HepG2 (cell line): Measurements from ENCODE around the gene CRYGA. TPM values are rescaled to one million over a fixed set of nuclear protein-coding genes. Genes with fewer than 3 reads are reported as not detected.

Source experiments
- CBX5 ChIP-seq: sonication (generic); formaldehyde crosslinking; IDR thresholded peaks from 2 replicates; pipeline ENCODE4 v1.4.0; 2020; ENCODE audit warnings: missing genetic modification reagents, borderline replicate concordance
- DBP ChIP-seq: sonication (generic); formaldehyde crosslinking; IDR thresholded peaks from 2 replicates; pipeline ENCODE4 v1.4.0; 2020; ENCODE audit warnings: missing genetic modification reagents; ENCODE audit errors: not compliant biosample characterization
- E2F1 ChIP-seq: sonication (generic); formaldehyde crosslinking; IDR thresholded peaks from 2 replicates; pipeline ENCODE4 v1.5.0; 2020; ENCODE audit warnings: missing genetic modification reagents
- GABPB1 ChIP-seq: IDR thresholded peaks from 2 replicates; pipeline ENCODE4 v1.6.1; 2016; ENCODE audit warnings: mild to moderate bottlenecking, missing genetic modification reagents, moderate library complexity, missing compliant biosample characterization
- HCFC1 ChIP-seq: fragments of 150-350 bp; IDR thresholded peaks from 2 replicates; pipeline ENCODE4 v1.6.1; 2014; ENCODE audit warnings: low read depth, low read length
- HDAC1 ChIP-seq: sonication (generic); formaldehyde crosslinking; IDR thresholded peaks from 2 replicates; pipeline ENCODE4 v1.5.1; 2020; ENCODE audit warnings: mild to moderate bottlenecking, missing genetic modification reagents
- HES4 ChIP-seq: sonication (generic); formaldehyde crosslinking; IDR thresholded peaks from 2 replicates; pipeline ENCODE4 v1.9.0; 2021; ENCODE audit warnings: mild to moderate bottlenecking, missing genetic modification reagents, borderline replicate concordance
- MYPOP ChIP-seq: sonication (generic); formaldehyde crosslinking; IDR thresholded peaks from 2 replicates; pipeline ENCODE4 v1.8.1; 2023; ENCODE audit warnings: mild to moderate bottlenecking, moderate library complexity, missing genetic modification reagents
- ONECUT2 ChIP-seq: sonication (generic); formaldehyde crosslinking; IDR thresholded peaks from 2 replicates; pipeline ENCODE4 v1.4.0; 2020; ENCODE audit warnings: missing genetic modification reagents
- PRMT3 ChIP-seq: sonication (generic); formaldehyde crosslinking; IDR thresholded peaks from 2 replicates; pipeline ENCODE4 v1.8.1; 2022; ENCODE audit warnings: low read depth, mild to moderate bottlenecking, moderate library complexity, missing genetic modification reagents, borderline replicate concordance
- RNF219 ChIP-seq: sonication (generic); formaldehyde crosslinking; IDR thresholded peaks from 2 replicates; pipeline ENCODE4 v1.5.0; 2020; ENCODE audit warnings: mild to moderate bottlenecking, missing genetic modification reagents
- SSRP1 ChIP-seq: IDR thresholded peaks from 2 replicates; pipeline ENCODE4 v1.6.1; 2016; ENCODE audit warnings: control low read depth
- STAT6 ChIP-seq: sonication (generic); formaldehyde crosslinking; IDR thresholded peaks from 2 replicates; pipeline ENCODE4 v1.4.0; 2020; ENCODE audit warnings: missing genetic modification reagents, mild to moderate bottlenecking, borderline replicate concordance
- THYN1 ChIP-seq: sonication (generic); formaldehyde crosslinking; IDR thresholded peaks from 2 replicates; pipeline ENCODE4 v1.8.1; 2023; ENCODE audit warnings: low read depth, mild to moderate bottlenecking, moderate library complexity, missing genetic modification reagents, borderline replicate concordance
- TOE1 ChIP-seq: sonication (generic); formaldehyde crosslinking; IDR thresholded peaks from 2 replicates; pipeline ENCODE4 v1.4.0; 2020; ENCODE audit warnings: mild to moderate bottlenecking, missing genetic modification reagents
- ZBTB42 ChIP-seq: sonication (generic); formaldehyde crosslinking; IDR thresholded peaks from 2 replicates; pipeline ENCODE4 v1.5.0; 2020; ENCODE audit warnings: mild to moderate bottlenecking, missing genetic modification reagents
- ZNF205 ChIP-seq: IDR thresholded peaks from 2 replicates; pipeline ENCODE4 v1.6.1; 2018; ENCODE audit warnings: missing biosample characterization, missing genetic modification reagents
- ZNF543 ChIP-seq: sonication (generic); formaldehyde crosslinking; IDR thresholded peaks from 2 replicates; pipeline ENCODE4 v1.4.0; 2020; ENCODE audit warnings: mild to moderate bottlenecking, missing genetic modification reagents
- ZNF557 ChIP-seq: sonication (generic); formaldehyde crosslinking; IDR thresholded peaks from 2 replicates; pipeline ENCODE4 v1.4.0; 2020; ENCODE audit warnings: missing genetic modification reagents
- ZNF569 ChIP-seq: sonication (generic); formaldehyde crosslinking; IDR thresholded peaks from 2 replicates; pipeline ENCODE4 v1.5.0; 2020; ENCODE audit warnings: mild to moderate bottlenecking, missing genetic modification reagents, moderate library complexity, borderline replicate concordance
- ZNF841 ChIP-seq: sonication (generic); formaldehyde crosslinking; IDR thresholded peaks from 2 replicates; pipeline ENCODE4 v1.8.1; 2023; ENCODE audit warnings: missing genetic modification reagents, borderline replicate concordance
- ZSCAN9 ChIP-seq: IDR thresholded peaks from 2 replicates; pipeline ENCODE4 v1.6.1; 2016; ENCODE audit warnings: borderline replicate concordance
- polyA plus RNA-seq, 8 experiments: library from polyadenylated mRNA; depleted of rRNA in 3 of 8; stranded (reverse) in 7 of 8; unstranded in 1 of 8; fragments of >200 nt; fragmentation: Illumina TruSeq in 4 of 8; extraction: Trizol in 4 of 8; gene quantifications; 2 replicates each; pipeline versions ENCODE4 v1.2.1 to v1.2.3, GENCODE V29; 2011 to 2016; ENCODE audit warnings: low read depth in 4 of 8, missing spikeins in 1 of 8, mixed read lengths in 1 of 8; ENCODE audit not compliant: insufficient read depth in 1 of 8
- total RNA-seq, 5 experiments: library from RNA; depleted of rRNA; stranded (reverse); fragments of >200 nt; fragmentation: Illumina TruSeq; extraction: Trizol; gene quantifications; 2 replicates each; pipeline ENCODE4 v1.2.3, GENCODE V29; 2016; ENCODE audit warnings: low read depth in 1 of 5

Gene CRYGA
- total and polyA plus RNA-seq, 2 of the 13 experiments (the other 11 are each of a cell fraction or from before 2014, with no cell fraction given) = not detected

- TF ChIP-seq MYPOP (CRISPR knock-in tag) (no peak), HDAC1 (CRISPR knock-in tag) (peak; percentile 42; the same call in 1 of the 2 replicates), STAT6 (no peak), PRMT3 (no peak), CBX5 (CRISPR knock-in tag) (peak; percentile 82; the same call in 1 of the 2 replicates), HES4 (CRISPR knock-in tag) (no peak), THYN1 (CRISPR knock-in tag) (no peak), ZNF841 (CRISPR knock-in tag) (no peak), HCFC1 (no peak), ZNF569 (CRISPR knock-in tag) (no peak), RNF219 (CRISPR knock-in tag) (no peak), E2F1 (CRISPR knock-in tag) (no peak), ZNF543 (CRISPR knock-in tag) (no peak), TOE1 (CRISPR knock-in tag) (no peak), DBP (CRISPR knock-in tag) (no peak), ZNF205 (CRISPR knock-in tag) (peak; percentile 67), ZSCAN9 (CRISPR knock-in tag) (no peak), ZBTB42 (CRISPR knock-in tag) (no peak), ONECUT2 (no peak), ZNF557 (no peak), SSRP1 (CRISPR knock-in tag) (no peak; the same call in 1 of the 2 replicates), GABPB1 (peak; percentile 33; the same call in 1 of the 2 replicates)
Observed at GRCh38 chr2:208142925-208143799, 20.2 kb downstream of the CRYGA start (continued).
